Measurements from ENCODE around the gene ZNF277.

The ZNF277 gene

GRCh38 chr7:112186300-112186699 lies 20.2 kb upstream of the ZNF277 start:
- H3K36me3 ChIP-seq (ENCODE audit: control insufficient read depth in 1 of 2, insufficient read depth in 2 of 2, low read length in 2 of 2): no peaks in the 10 kb centered on the region
- no peak overlapping the region for H3K27ac ChIP-seq (ENCODE audit: low read length)
- no peaks in the 10 kb centered on the region for H3K27me3 ChIP-seq (ENCODE audit: low read depth, low read length)
- H3K9me3 ChIP-seq (ENCODE audit: control insufficient read depth in 1 of 2, low read length in 2 of 2): no peaks in the 10 kb centered on the region
- H3K4me1 ChIP-seq (ENCODE audit: control insufficient read depth in 1 of 2, insufficient read depth in 2 of 2, low read length in 2 of 2): peaks cover 0 to 13% of the 10 kb centered on the region in 2 donors
- H3K4me3 ChIP-seq (ENCODE audit: low read depth in 1 of 2, low read length in 2 of 2): no peak overlapping the region

GRCh38 chr7:112188257-112188656 lies 18.2 kb upstream of the ZNF277 start:
- Histone ChIP-seq H3K36me3 (ENCODE audit: control insufficient read depth in 1 of 2, insufficient read depth in 2 of 2, low read length in 2 of 2) (no peaks in the 10 kb centered on the region), H3K27ac (ENCODE audit: low read length) (no peak overlapping the region), H3K4me1 (ENCODE audit: control insufficient read depth in 1 of 2, insufficient read depth in 2 of 2, low read length in 2 of 2) (peaks cover 0 to 5% of the 10 kb centered on the region in 2 donors), H3K27me3 (ENCODE audit: low read depth, low read length) (no peaks in the 10 kb centered on the region), H3K4me3 (ENCODE audit: low read depth in 1 of 2, low read length in 2 of 2) (no peak overlapping the region), H3K9me3 (ENCODE audit: control insufficient read depth in 1 of 2, low read length in 2 of 2) (no peaks in the 10 kb centered on the region)

- Histone ChIP-seq H3K4me3 (ENCODE audit: low read depth in 1 of 2, low read length in 2 of 2) (no peak overlapping the region), H3K27me3 (ENCODE audit: low read depth, low read length) (no peaks in the 10 kb centered on the region), H3K27ac (ENCODE audit: low read length) (no peak overlapping the region), H3K9me3 (ENCODE audit: control insufficient read depth in 1 of 2, low read length in 2 of 2) (no peaks in the 10 kb centered on the region), H3K4me1 (ENCODE audit: control insufficient read depth in 1 of 2, insufficient read depth in 2 of 2, low read length in 2 of 2) (peaks cover 0 to 5% of the 10 kb centered on the region in 2 donors), H3K36me3 (ENCODE audit: control insufficient read depth in 1 of 2, insufficient read depth in 2 of 2, low read length in 2 of 2) (no peaks in the 10 kb centered on the region)
Measured at GRCh38 chr7:112189691-112190090, 16.8 kb upstream of the ZNF277 start.

DNA sequence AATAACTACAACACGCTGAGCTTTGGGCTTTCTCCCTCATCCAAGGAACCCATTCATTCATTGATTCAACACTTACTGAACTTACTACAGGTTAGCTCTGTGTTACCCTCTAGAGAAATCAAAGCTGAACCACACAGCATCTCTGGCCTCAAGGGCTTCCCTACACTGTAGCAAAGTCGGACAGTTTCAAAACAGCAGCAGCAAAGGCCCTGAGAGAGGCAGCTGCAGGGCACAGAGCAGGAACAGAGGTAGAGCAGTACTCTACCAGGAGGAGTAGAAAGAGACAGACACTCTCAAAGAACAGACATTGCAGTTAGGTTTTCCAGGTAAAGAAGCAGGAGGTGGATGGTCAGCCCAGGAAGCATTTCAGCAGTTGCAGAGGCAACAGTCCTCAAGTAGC lies 16.4 kb upstream of the ZNF277 start:
- no peaks in the 10 kb centered on the region for H3K36me3 ChIP-seq (ENCODE audit: control insufficient read depth in 1 of 2, insufficient read depth in 2 of 2, low read length in 2 of 2)
- no peak overlapping the region for H3K27ac ChIP-seq (ENCODE audit: low read length)
- no peaks in the 10 kb centered on the region for H3K9me3 ChIP-seq (ENCODE audit: control insufficient read depth in 1 of 2, low read length in 2 of 2)
- peaks cover 0 to 5% of the 10 kb centered on the region in 2 donors for H3K4me1 ChIP-seq (ENCODE audit: control insufficient read depth in 1 of 2, insufficient read depth in 2 of 2, low read length in 2 of 2)
- no peak overlapping the region for H3K4me3 ChIP-seq (ENCODE audit: low read depth in 1 of 2, low read length in 2 of 2)
- H3K27me3 ChIP-seq (ENCODE audit: low read depth, low read length): no peaks in the 10 kb centered on the region

DNA sequence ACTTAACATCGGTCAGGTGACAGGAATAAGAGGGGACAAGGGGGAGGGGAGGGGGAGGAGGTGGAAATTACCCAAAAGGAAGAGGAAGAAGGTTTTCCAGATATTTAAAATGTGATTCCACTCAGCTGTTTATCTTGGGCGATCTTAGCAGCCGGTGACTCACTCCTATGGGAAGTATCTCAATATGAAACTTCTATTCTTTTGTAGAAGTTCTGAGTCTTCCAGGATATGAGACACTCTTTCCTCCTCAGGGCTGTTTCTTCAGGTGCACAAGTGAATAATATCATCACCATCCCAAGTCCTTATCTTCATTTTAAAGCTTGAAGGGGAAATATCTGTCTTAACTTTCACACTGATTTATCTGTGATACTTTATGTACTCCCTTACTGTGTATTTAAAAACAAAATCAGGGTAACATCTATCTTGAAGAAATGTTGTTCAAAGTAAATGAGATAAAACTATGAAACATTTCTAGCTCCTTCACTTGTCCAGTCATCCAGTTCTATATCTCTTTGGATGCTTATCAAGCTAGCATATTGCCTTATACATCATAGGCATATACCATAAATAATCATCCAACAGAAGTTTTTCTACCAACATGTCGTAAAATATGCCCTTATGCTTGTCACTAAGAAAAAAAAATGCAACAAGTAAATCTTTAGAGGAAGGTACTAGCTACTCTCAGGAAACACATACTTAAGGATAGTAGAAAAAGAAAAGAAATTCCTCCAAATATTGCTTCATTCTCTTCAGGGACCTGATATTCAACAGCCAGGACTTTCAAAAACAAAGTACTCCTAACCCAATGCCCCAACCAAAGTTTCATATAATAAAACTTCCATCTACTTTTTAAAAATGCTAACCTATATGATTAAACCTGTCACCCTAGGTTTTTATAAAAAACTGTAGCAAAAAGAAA lies 14.0 kb upstream of the ZNF277 start:
- Histone ChIP-seq H3K27ac (ENCODE audit: low read length) (no peak overlapping the region), H3K4me1 (ENCODE audit: control insufficient read depth in 1 of 2, insufficient read depth in 2 of 2, low read length in 2 of 2) (peaks cover 0 to 5% of the 10 kb centered on the region in 2 donors), H3K4me3 (ENCODE audit: low read depth in 1 of 2, low read length in 2 of 2) (no peak overlapping the region), H3K36me3 (ENCODE audit: control insufficient read depth in 1 of 2, insufficient read depth in 2 of 2, low read length in 2 of 2) (no peaks in the 10 kb centered on the region), H3K9me3 (ENCODE audit: control insufficient read depth in 1 of 2, low read length in 2 of 2) (no peaks in the 10 kb centered on the region), H3K27me3 (ENCODE audit: low read depth, low read length) (no peaks in the 10 kb centered on the region)

DNA sequence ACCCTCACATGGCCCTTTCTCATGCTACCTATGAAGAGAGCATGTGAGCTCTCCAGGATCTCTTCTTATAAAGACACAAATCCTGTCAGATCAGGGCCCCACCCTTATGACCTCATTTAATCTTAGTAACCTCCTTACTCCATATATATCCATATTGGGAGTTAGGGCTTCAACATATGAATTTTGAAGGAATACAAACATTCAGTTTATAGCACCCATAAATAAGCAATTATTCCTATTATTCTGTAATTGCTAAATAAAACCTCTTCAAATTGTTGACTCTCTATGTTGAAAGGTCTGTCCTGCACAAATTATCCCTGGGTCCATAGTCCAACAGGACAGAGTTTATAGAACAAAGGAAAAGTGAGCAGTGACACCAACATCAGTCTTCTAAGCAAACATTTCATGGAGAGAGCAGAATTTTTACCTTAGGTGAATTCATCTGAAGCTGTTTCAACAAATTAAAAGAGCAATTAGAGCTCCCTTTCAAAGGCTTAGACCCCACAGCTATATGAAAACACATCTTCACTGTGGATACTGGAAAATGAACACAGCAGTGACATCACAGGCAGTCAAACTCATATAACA lies 12.5 kb upstream of the ZNF277 start:
- H3K27ac ChIP-seq (ENCODE audit: low read length): no peak overlapping the region
- H3K27me3 ChIP-seq (ENCODE audit: low read depth, low read length): no peaks in the 10 kb centered on the region
- no peaks in the 10 kb centered on the region for H3K36me3 ChIP-seq (ENCODE audit: control insufficient read depth in 1 of 2, insufficient read depth in 2 of 2, low read length in 2 of 2)
- H3K4me3 ChIP-seq (ENCODE audit: low read depth in 1 of 2, low read length in 2 of 2): no peak overlapping the region
- no peaks in the 10 kb centered on the region for H3K4me1 ChIP-seq (ENCODE audit: control insufficient read depth in 1 of 2, insufficient read depth in 2 of 2, low read length in 2 of 2)
- H3K9me3 ChIP-seq (ENCODE audit: control insufficient read depth in 1 of 2, low read length in 2 of 2): no peaks in the 10 kb centered on the region

- Histone ChIP-seq H3K9me3 (ENCODE audit: control insufficient read depth in 1 of 2, low read length in 2 of 2) (no peaks in the 10 kb centered on the region), H3K4me3 (ENCODE audit: low read depth in 1 of 2, low read length in 2 of 2) (no peak overlapping the region), H3K27me3 (ENCODE audit: low read depth, low read length) (no peaks in the 10 kb centered on the region), H3K27ac (ENCODE audit: low read length) (no peak overlapping the region), H3K36me3 (ENCODE audit: control insufficient read depth in 1 of 2, insufficient read depth in 2 of 2, low read length in 2 of 2) (no peaks in the 10 kb centered on the region), H3K4me1 (ENCODE audit: control insufficient read depth in 1 of 2, insufficient read depth in 2 of 2, low read length in 2 of 2) (no peaks in the 10 kb centered on the region)
Measured at GRCh38 chr7:112195717-112196116, 10.8 kb upstream of the ZNF277 start.

GRCh38 chr7:112197322-112197721 lies 9.2 kb upstream of the ZNF277 start:
- Histone ChIP-seq H3K9me3 (ENCODE audit: control insufficient read depth in 1 of 2, low read length in 2 of 2) (no peaks in the 10 kb centered on the region), H3K4me1 (ENCODE audit: control insufficient read depth in 1 of 2, insufficient read depth in 2 of 2, low read length in 2 of 2) (no peaks in the 10 kb centered on the region), H3K27ac (ENCODE audit: low read length) (no peak overlapping the region), H3K4me3 (ENCODE audit: low read depth in 1 of 2, low read length in 2 of 2) (no peak overlapping the region), H3K27me3 (ENCODE audit: low read depth, low read length) (no peaks in the 10 kb centered on the region), H3K36me3 (ENCODE audit: control insufficient read depth in 1 of 2, insufficient read depth in 2 of 2, low read length in 2 of 2) (no peaks in the 10 kb centered on the region)

- no peak overlapping the region for H3K4me3 ChIP-seq (ENCODE audit: low read depth in 1 of 2, low read length in 2 of 2)
- no peaks in the 10 kb centered on the region for H3K27me3 ChIP-seq (ENCODE audit: low read depth, low read length)
- no peak overlapping the region for H3K27ac ChIP-seq (ENCODE audit: low read length)
- peaks cover 0 to 5% of the 10 kb centered on the region in 2 donors for H3K4me1 ChIP-seq (ENCODE audit: control insufficient read depth in 1 of 2, insufficient read depth in 2 of 2, low read length in 2 of 2)
- H3K36me3 ChIP-seq (ENCODE audit: control insufficient read depth in 1 of 2, insufficient read depth in 2 of 2, low read length in 2 of 2): no peaks in the 10 kb centered on the region
- no peaks in the 10 kb centered on the region for H3K9me3 ChIP-seq (ENCODE audit: control insufficient read depth in 1 of 2, low read length in 2 of 2)
Measured at GRCh38 chr7:112199035-112199655, 7.3 kb upstream of the ZNF277 start.

- Histone ChIP-seq H3K27me3 (ENCODE audit: low read depth, low read length) (no peaks in the 10 kb centered on the region), H3K36me3 (ENCODE audit: control insufficient read depth in 1 of 2, insufficient read depth in 2 of 2, low read length in 2 of 2) (no peaks in the 10 kb centered on the region), H3K4me3 (ENCODE audit: low read depth in 1 of 2, low read length in 2 of 2) (no peak overlapping the region), H3K9me3 (ENCODE audit: control insufficient read depth in 1 of 2, low read length in 2 of 2) (no peaks in the 10 kb centered on the region), H3K4me1 (ENCODE audit: control insufficient read depth in 1 of 2, insufficient read depth in 2 of 2, low read length in 2 of 2) (peaks cover 0 to 5% of the 10 kb centered on the region in 2 donors), H3K27ac (ENCODE audit: low read length) (no peak overlapping the region)
Measured at GRCh38 chr7:112199672-112200071, 6.8 kb upstream of the ZNF277 start.

DNA sequence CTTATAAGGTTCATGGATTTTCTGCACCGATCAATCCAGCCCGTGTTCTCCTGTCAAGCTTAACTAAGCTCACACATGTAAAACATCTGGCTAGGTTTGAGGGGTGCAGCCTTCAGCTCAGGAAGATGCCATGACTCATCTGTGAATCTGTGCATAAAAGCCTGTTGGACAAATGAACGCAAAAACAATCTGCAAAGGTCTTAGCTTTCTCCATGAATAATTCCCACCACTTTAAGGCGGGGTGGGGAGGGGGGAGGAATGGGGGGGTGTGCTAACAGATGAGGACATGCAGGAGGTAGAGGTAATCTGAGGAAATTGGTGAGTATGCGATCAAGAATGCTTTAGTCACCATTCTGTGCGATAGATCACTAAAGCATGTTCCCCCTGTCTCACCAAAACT lies 5.1 kb upstream of the ZNF277 start:
- Histone ChIP-seq H3K4me1 (ENCODE audit: control insufficient read depth in 1 of 2, insufficient read depth in 2 of 2, low read length in 2 of 2) (peaks cover 0 to 5% of the 10 kb centered on the region in 2 donors), H3K4me3 (ENCODE audit: low read depth in 1 of 2, low read length in 2 of 2) (no peak overlapping the region), H3K27ac (ENCODE audit: low read length) (no peak overlapping the region), H3K9me3 (ENCODE audit: control insufficient read depth in 1 of 2, low read length in 2 of 2) (no peaks in the 10 kb centered on the region), H3K36me3 (ENCODE audit: control insufficient read depth in 1 of 2, insufficient read depth in 2 of 2, low read length in 2 of 2) (no peaks in the 10 kb centered on the region), H3K27me3 (ENCODE audit: low read depth, low read length) (no peaks in the 10 kb centered on the region)

All from muscle layer of duodenum (tissue), 2 donors.